Activated CD8-positive, alpha-beta memory T cell treated with anti-CD3 and anti-CD28 coated beads for 24 hours (primary cell): ENCODE results near the gene FBN2.

Experiments used
- DNase-seq: peaks from one replicate; pipeline ENCODE4 v3.0.0-alpha.2; 2020

The FBN2 gene

GRCh38 chr5:128538000-128538249 is at the start of gene FBN2:
Gene FBN2 (minus strand): TSS chr5:128538245. CDS start chr5:128537603, 642 bp downstream.
- no peak for DNase-seq

- no peak for DNase-seq
These were observed 49.2 kb upstream of the FBN2 start for GRCh38 chr5:128587275-128587674.

DNA sequence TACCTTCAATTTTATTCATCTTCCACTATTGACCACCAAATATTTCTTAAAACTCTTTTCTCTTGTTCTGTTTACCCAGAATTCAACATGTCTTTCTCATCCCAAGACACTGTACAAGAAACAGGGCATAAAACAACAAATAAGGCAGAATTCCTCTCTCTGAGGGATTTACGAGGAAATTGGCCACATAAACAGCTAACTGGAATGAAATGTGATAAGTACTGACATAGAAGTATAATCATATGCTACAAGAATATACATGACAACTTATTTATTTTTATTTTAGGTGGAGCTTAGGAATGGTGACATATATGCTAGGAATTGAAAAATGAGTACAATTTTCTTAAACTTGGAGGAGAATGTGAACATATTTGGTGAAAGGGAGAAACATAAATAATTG is 48.8 kb upstream of the FBN2 start:
- DNase-seq, result no peak

GRCh38 chr5:128579639-128580038 is 41.6 kb upstream of the FBN2 start:
- DNase-seq, result no peak

GRCh38 chr5:128579093-128579492 is 41.0 kb upstream of the FBN2 start:
- DNase-seq, result no peak

GRCh38 chr5:128574041-128574440 is 36.0 kb upstream of the FBN2 start:
- DNase-seq, result no peak

DNA sequence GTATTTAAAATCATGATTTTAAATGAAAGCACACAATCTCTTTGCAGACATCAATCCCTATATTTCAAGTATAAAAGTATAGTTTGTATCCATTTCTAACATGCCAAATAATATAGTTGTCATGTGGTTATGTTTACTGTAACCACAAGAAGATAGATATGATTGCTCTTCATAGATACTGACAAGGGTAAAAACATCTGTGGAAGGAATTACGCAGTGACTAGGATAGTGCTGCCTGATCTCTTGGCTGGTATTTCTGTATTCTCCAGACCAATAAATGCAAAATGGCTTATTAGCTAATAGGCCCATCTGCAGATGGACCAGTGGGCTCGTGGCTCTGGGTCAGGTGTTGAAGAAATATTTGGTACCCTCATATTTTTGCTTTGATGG is 34.9 kb upstream of the FBN2 start:
- no peak for DNase-seq

DNA sequence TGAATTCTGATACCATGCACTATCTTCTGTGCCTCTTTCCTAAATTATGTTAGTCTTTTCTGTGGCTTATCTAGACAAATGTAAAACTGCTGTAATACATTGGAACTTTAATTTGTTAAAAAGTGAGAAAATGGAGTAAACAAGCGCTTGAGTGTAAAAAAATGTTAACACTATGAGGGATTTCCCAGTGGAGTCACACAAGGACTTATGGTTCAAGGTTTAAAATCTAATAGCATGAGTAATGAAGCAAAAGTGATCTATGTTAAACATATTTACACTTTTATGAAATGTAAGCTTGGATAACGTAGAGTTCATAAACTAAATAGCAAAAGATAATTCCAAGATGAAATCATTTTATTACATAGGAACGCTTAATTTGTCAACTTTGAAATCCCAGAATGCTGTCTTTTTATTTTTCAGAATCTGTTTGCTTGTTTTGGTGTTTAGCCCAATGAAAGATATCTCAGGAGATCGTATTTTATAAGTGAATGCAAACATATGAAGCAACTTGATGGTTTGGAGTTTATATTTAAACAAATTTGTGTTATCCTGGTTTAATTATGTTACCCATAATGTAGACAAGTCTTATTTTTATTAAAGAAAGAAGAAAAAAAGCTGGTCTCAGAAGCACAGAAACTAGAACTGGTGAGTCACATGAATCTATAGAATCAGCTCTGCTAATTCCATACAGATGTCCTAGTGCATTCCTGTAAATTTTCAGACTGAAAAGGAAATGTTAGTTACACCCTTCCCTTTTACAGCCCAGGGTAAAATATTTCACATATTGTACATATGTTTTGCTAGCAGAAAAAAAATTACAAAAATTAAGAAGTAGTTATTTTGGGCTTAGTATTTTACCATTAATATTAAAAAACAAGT is 34.2 kb upstream of the FBN2 start:
- no peak for DNase-seq

GRCh38 chr5:128566178-128566577 is 28.1 kb upstream of the FBN2 start:
- no peak for DNase-seq

DNA sequence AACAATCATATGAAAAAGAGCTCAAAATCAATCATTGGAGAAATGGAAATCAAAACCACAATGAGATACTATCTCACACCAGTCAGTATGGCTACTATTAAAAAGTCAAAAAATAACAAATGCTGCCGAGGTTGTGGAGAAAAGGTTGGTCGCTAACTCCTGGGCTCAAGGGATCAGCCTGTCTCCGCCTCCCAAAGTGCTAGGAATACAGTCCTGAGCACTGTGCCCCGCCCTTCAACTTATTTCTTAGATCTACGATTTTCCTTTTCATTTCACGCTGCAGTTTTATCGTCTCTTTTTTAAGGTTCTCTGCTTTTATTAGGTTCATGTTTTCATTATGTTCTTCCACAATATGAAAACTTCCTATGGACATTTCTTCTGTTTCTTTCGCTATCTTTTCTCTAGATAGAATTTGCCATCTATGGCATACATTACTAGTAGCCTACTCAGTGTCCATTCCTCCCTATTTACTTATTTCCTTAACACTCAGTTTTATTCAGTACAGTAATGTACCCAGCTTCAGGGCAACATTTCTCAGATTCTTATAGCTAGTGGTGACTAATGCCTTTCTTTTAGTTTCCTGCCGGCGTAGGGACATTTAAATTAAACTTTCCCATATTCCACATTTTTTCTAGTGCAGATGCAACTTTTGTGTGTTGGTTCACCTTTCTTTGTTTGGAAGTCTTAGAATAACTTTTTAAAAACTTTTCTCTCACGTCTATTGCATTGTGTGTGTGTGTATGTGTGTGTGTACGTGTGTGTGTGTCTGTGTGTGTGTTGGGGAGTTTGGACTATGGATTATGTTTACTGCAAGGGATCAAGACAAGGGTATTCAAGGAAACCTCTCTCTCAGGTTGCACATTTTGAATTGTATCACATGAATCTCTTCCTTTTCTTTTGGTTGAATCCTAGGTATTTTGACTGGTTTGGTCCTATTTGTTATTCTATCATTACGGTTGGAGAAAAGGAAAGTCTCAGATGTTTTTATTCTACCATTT is 21.6 kb upstream of the FBN2 start:
- no peak for DNase-seq

GRCh38 chr5:128553747-128554146 is 15.7 kb upstream of the FBN2 start:
- no peak for DNase-seq

- no peak for DNase-seq
These were observed 13.4 kb upstream of the FBN2 start for GRCh38 chr5:128551476-128551875.

GRCh38 chr5:128549496-128549895 is 11.5 kb upstream of the FBN2 start:
- DNase-seq, result no peak

GRCh38 chr5:128546658-128547281 is 8.7 kb upstream of the FBN2 start:
- no peak for DNase-seq

DNA sequence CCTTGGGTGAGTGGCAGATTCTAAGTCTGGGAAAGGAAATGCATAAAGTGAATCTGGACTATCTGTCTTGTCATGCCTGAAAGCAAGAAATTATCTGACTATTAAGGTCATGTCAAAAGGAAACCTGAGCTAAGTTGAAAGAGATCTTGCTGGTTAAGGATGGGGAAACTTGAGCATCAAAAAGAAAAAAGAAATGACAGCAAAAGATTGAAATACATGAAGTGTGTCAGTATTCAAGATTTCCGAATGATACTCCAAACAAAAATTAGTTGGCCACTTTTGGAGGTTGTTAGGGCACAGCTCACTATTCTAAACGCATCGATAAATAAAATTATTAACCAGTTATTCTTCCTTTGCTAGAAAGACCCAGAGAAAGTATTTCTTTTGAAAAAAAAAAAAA is 3.3 kb upstream of the FBN2 start:
- DNase-seq, result no peak

DNA sequence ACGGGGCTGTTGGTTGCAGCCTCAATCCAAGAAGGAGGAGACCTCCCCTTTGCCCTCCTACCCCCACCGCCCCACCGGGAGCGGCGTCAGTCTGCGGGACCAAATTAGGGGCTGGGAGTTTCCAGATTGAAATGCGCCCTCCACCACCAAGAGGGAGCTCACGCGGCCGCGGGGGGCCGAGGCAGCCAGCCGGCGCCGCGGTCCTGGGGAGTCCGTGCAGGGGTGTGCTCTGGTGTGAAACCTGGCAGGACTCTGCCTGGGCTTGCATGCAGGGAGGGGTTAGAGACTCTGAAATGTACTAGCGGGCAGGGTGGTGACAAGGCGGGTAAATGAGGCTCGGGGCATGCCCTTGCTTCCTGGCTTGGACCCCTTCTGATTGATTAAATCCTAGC is 989 bp upstream of the FBN2 start:
- no peak for DNase-seq

DNA sequence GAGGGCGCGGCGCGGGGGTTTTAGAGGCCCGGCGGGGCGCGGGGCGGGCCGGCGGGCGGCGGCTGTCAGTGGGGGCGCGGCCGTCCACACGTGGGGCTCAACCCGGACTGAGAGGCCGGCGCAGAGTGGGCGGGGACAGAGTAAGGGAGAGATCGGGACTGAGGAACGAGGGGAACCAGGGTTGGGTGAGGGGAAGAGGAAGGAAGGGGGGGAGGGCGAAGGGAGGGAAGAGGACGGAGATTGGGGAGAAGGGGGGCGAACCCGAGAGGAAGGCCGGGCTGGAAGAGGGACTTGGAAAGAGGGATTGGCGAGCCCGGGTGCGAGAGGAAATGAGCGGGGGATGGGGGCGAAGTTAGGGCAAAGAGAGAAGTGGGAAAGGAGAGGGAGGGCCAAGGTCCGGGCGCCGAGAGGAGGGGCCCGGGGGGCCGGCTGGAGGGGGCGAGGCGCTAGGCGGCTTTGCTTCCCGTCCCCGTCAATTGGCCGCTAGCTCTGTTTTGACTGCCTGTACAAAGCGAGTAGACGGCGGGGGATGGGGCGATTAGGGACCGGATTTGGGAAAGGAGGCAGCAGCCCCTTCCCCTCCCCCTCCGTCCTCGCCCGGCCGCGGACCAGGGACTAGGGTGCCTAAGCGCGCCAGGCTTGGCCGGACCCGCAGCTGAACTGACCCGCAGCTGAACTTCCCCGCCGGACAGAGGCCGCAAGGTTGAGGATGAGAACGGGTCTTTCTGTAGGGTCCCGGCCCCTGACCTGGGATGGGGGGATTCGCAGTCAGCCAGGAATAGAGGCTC is 399 bp upstream of the FBN2 start:
- DNase-seq, result no peak

- DNase-seq, result no peak
These were observed 635 bp downstream of the FBN2 start for GRCh38 chr5:128537221-128537999.

- DNase-seq, result no peak
These were observed 1.5 kb downstream of the FBN2 start for GRCh38 chr5:128536254-128537220.

- no peak for DNase-seq
These were observed 2.8 kb downstream of the FBN2 start for GRCh38 chr5:128535251-128535650.

DNA sequence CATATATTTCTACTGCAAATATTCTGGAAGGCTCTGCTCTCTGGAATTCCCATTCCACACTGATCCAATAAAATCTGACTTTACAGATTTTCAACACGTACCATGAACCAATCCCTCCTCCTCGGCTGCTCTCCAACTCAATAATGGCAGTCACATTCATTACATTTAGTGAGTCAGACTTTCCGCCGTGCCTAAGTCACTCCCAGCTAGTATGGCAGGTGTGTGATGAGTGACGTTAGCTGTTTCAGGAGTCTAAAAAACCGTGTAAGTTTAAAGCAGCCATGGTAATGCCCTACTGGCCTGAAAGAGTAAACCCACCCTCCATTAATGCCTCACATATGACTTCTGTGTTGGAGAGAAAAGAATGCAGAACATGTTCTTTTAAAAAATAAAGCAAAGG is 3.3 kb downstream of the FBN2 start:
- DNase-seq, result no peak
